T47D (cell line): ENCODE measurements around the gene PCDHA5.

ENCODE experiments used
- DNase-seq, 2 experiments: peaks; one replicate each; pipeline versions ENCODE4 v3.0.0 to v3.0.0-alpha.2; 2011 to 2012; ENCODE audit warnings: low read depth in 1 of 2, low spot score in 1 of 2
- JUND ChIP-seq: IDR thresholded peaks from 2 replicates; pipeline ENCODE4 v1.6.1; 2012; ENCODE audit warnings: low read depth
- in situ Hi-C: cut with HindIII; loops from 2 replicates; pipeline ENCODE4 v1.10.0; 2016; ENCODE audit warnings: low sequenced_read_pairs, low pct_unique_long_range_greater_than_20kb

The PCDHA5 gene

GRCh38 chr5:140857177-140857986, 36.0 kb downstream of the PCDHA5 start:
- in situ Hi-C loops, result no loop called here
- no peak for DNase-seq
- no peak for TF ChIP-seq JUND

- no peak for TF ChIP-seq JUND
- no peak for DNase-seq
- in situ Hi-C loops, result no loop called here
These were observed 36.5 kb downstream of the PCDHA5 start for GRCh38 chr5:140857987-140858240.

GRCh38 chr5:140862441-140863295, 41.3 kb downstream of the PCDHA5 start:
- DNase-seq, result no peak
- in situ Hi-C loops, result no loop called here
- no peak for TF ChIP-seq JUND

DNA sequence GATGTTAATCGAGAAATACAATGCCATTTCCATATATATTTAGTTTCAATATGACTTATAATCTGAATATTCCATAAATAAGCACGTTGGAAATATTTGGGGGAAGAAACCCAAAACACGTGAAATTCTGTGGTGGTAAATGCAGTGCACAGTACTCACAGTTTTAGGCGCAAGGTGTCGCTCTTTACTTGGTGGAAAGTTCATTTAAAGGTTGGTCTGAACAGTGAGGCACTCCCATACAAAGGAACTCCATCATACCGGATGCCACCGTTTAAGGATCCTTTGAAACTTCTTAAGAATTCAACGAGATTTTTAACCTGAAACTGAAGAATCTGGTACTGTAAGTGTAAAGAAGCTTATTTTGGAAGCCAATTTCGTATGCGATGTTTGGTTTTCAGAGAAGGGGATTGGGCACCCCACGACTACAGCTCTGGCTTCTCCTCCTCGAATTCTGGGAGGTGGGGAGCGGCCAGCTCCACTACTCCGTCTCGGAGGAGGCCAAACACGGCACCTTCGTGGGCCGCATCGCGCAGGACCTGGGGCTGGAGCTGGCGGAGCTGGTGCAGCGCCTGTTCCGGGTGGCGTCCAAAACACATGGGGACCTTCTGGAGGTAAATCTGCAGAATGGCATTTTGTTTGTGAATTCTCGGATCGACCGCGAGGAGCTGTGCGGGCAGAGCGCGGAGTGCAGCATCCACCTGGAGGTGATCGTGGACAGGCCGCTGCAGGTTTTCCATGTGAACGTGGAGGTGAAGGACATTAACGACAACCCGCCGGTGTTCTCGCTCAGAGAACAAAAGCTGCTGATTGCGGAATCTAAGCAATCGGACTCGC, 47.5 kb downstream of the PCDHA5 start, which contains the start of gene PCDHA11:
Gene PCDHA11, plus strand, starts transcription at position 237 of the 834 bp plus-strand sequence. Its CDS starts 147 bp downstream, at position 384.
- DNase-seq, result peak; percentile 87 to 88
- no peak for TF ChIP-seq JUND
- in situ Hi-C loops, result no loop called here

GRCh38 chr5:140869555-140869886, 48.1 kb downstream of the PCDHA5 start:
- in situ Hi-C loops, result no loop called here
- no peak for TF ChIP-seq JUND
- peak in 1 of 2 experiments; percentile 89 for DNase-seq

DNA sequence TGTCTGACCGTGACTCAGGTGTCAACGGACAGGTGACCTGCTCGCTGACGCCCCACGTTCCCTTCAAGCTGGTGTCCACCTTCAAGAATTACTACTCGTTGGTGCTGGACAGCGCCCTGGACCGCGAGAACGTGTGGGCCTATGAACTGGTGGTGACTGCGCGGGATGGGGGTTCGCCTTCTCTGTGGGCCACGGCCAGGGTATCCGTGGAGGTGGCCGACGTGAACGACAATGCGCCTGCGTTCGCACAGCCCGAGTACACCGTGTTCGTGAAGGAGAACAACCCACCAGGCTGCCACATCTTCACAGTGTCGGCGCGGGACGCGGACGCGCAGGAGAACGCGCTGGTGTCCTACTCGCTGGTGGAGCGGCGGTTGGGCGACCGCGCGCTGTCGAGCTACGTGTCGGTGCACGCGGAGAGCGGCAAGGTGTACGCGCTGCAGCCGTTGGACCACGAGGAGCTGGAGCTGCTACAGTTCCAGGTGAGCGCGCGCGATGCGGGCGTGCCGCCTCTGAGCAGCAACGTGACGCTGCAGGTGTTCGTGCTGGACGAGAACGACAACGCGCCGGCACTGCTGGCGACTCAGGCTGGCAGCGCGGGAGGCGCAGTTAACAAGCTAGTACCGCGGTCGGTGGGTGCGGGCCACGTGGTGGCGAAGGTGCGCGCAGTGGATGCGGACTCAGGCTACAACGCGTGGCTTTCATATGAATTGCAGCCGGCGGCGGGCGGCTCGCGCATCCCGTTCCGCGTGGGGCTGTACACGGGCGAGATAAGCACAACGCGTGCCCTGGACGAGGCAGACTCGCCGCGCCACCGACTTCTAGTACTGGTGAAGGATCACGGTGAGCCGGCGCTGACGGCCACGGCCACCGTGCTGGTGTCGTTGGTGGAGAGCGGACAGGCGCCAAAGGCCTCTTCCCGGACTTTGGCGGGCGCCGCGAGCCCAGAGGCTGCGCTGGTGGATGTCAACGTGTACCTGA, 49.1 kb downstream of the PCDHA5 start:
- DNase-seq, result no peak
- TF ChIP-seq JUND, result no peak
- in situ Hi-C loops, result no loop called here
